Stomach (tissue), 9 donors: ENCODE measurements around the gene COL4A2. TPM values are rescaled to one million over a fixed set of nuclear protein-coding genes. Genes with fewer than 3 reads are reported as not detected.

ENCODE experiments used
- DNase-seq, 2 donors: peaks; one replicate each; pipeline versions ENCODE4 v3.0.0 to v3.0.0-alpha.2; 2013 to 2019
- H3K27ac ChIP-seq, 5 donors: fragments of 200-600 bp in 4 of 5; sonication (generic) in 4 of 5; one replicate each; pipeline ENCODE4 v1.5.1; 2013 to 2019; ENCODE audit warnings: mild to moderate bottlenecking in 1 of 5, moderate library complexity in 1 of 5
- H3K27me3 ChIP-seq, 3 donors: fragments of 200-600 bp; sonication (generic); one replicate each; pipeline ENCODE4 v1.5.1; 2017 to 2019; ENCODE audit warnings: mixed run types in 1 of 3
- H3K36me3 ChIP-seq, 4 donors: fragments of 200-600 bp; sonication (generic); 1 replicate in 3 of 4; 2 replicates in 1 of 4; pipeline ENCODE4 v1.5.1; 2016 to 2019
- H3K4me1 ChIP-seq, 4 donors: fragments of 200-600 bp; sonication (generic); one replicate each; pipeline ENCODE4 v1.5.1; 2016 to 2019
- H3K4me3 ChIP-seq, 4 donors: fragments of 200-600 bp; sonication (generic) in 3 of 4; one replicate each; pipeline ENCODE4 v1.5.1; 2016 to 2019; ENCODE audit warnings: mild to moderate bottlenecking in 1 of 4
- H3K9me3 ChIP-seq, 4 donors: fragments of 200-600 bp; sonication (generic); one replicate each; pipeline ENCODE4 v1.5.1; 2016 to 2019
- CTCF ChIP-seq, 7 experiments: fragments of 450-650 bp in 4 of 7; fragments of 200-600 bp in 3 of 7; sonication (generic) in 3 of 7; IDR thresholded peaks; one replicate each; pipeline ENCODE4 v1.5.1; 2016 to 2019; ENCODE audit warnings: antibody characterized with exemption in 7 of 7, control low read depth in 2 of 7, mild to moderate bottlenecking in 1 of 7
- EP300 ChIP-seq: sonication (generic); formaldehyde crosslinking; IDR thresholded peaks from one replicate; pipeline ENCODE4 v1.6.1; 2017; ENCODE audit warnings: antibody characterized with exemption
- POLR2A ChIP-seq, 4 donors: fragments of 450-650 bp; IDR thresholded peaks; one replicate each; pipeline ENCODE4 v1.6.1; 2016; ENCODE audit warnings: antibody characterized with exemption in 4 of 4, control low read depth in 2 of 4, mild to moderate bottlenecking in 1 of 4, moderate library complexity in 1 of 4
- POLR2AphosphoS5 ChIP-seq, 3 donors: sonication (generic); formaldehyde crosslinking; IDR thresholded peaks; one replicate each; pipeline ENCODE4 v1.6.1; 2016; ENCODE audit warnings: antibody characterized with exemption in 3 of 3
- WGBS, 5 donors: extraction: QIAGEN DNeasy Blood & Tissue Kit in 3 of 5; methylation state at CpG; one replicate each; pipeline versions ENCODE4 v1.1.5 to v1.1.7; 2013 to 2018; 5-methylcytosine and 5-hydroxymethylcytosine counted together
- intact Hi-C: fragments of 100-400 bp; cut with DNase I; formaldehyde crosslinking; loops from one replicate; pipeline ENCODE4 v1.15.1; 2023; ENCODE audit warnings: low total_unique reads
- polyA plus RNA-seq, 3 donors: library from polyadenylated mRNA; stranded (reverse); fragments of 200-250 nt; gene quantifications; one replicate each; pipeline ENCODE4 v1.2.3, GENCODE V29; 2013
- total RNA-seq, 5 donors: library from RNA; depleted of rRNA; stranded (reverse); fragments of >200 nt; gene quantifications; one replicate each; pipeline versions ENCODE4 v1.1.0 to v1.2.3, GENCODE V29; 2014 to 2016
- donor health status: healthy with polysubstance abuse.
- donor health status: Bipolar disorder and iron deficiency.
- donor health status: healthy.

Gene COL4A2
- total and polyA plus RNA-seq, 8 donors = 24.0 to 531 (median 214) TPM

GRCh38 chr13:110463156-110463555 is 156.1 kb downstream of the COL4A2 start:
- no peaks in the 10 kb centered on the region for H3K27me3 ChIP-seq
- H3K36me3 ChIP-seq = peaks cover 27 to 98% (median 87%) of the 10 kb centered on the region in 4 donors

GRCh38 chr13:110463871-110464510 is 156.9 kb downstream of the COL4A2 start:
- Histone ChIP-seq H3K36me3 (peaks cover 22 to 98% (median 87%) of the 10 kb centered on the region in 4 donors), H3K27ac (peak overlapping the region in 1 of 5 donors; percentile 30), H3K9me3 (no peaks in the 10 kb centered on the region), H3K4me1 (no peaks in the 10 kb centered on the region), H3K4me3 (no peak overlapping the region), H3K27me3 (no peaks in the 10 kb centered on the region)
- 58 to 79% (median 73%) methylated on average over 6 of the region's 6 CpGs for WGBS, 5 donors
- TF ChIP-seq EP300 (no peak), CTCF (IDR thresholded peaks at IDR 0.05) (no peak), POLR2AphosphoS5 (IDR thresholded peaks at IDR 0.05) (no peak), POLR2A (IDR thresholded peaks at IDR 0.05) (no peak)
- intact Hi-C loops = loop anchor here (10.0 kb wide), 1 partner anchor 121 kb away; no protein-coding TSS in a partner anchor
- DNase-seq = no peak

More at GRCh38 chr13:110463156-110463555, 156.1 kb downstream of the COL4A2 start:
- H3K4me1 ChIP-seq = no peaks in the 10 kb centered on the region
- no peak overlapping the region for H3K27ac ChIP-seq
- 56 to 89% (median 80%) methylated on average over 8 of the region's 8 CpGs for WGBS, 5 donors
- TF ChIP-seq EP300 (no peak), CTCF (IDR thresholded peaks at IDR 0.05) (no peak), POLR2A (IDR thresholded peaks at IDR 0.05) (no peak), POLR2AphosphoS5 (IDR thresholded peaks at IDR 0.05) (no peak)
- DNase-seq = no peak
- no peaks in the 10 kb centered on the region for H3K9me3 ChIP-seq
- no peak overlapping the region for H3K4me3 ChIP-seq
- intact Hi-C loops = loop anchor here (10.0 kb wide), 1 partner anchor 122 kb away; no protein-coding TSS in a partner anchor

GRCh38 chr13:110464556-110465333 is 157.7 kb downstream of the COL4A2 start:
- H3K36me3 ChIP-seq = peaks cover 19 to 98% (median 89%) of the 10 kb centered on the region in 4 donors
- intact Hi-C loops = loop anchor here (10.0 kb wide), 1 partner anchor 120 kb away; no protein-coding TSS in a partner anchor
- H3K4me1 ChIP-seq = no peaks in the 10 kb centered on the region
- DNase-seq = no peak
- H3K27me3 ChIP-seq = no peaks in the 10 kb centered on the region
- no peaks in the 10 kb centered on the region for H3K9me3 ChIP-seq
- H3K27ac ChIP-seq = peak overlapping the region in 1 of 5 donors; percentile 30
- H3K4me3 ChIP-seq = no peak overlapping the region
- TF ChIP-seq CTCF (IDR thresholded peaks at IDR 0.05) (no peak), EP300 (no peak), POLR2AphosphoS5 (IDR thresholded peaks at IDR 0.05) (no peak), POLR2A (IDR thresholded peaks at IDR 0.05) (no peak)
- 82 to 90% (median 88%) methylated on average over 22 of the region's 22 CpGs for WGBS, 5 donors

GRCh38 chr13:110465696-110466095 is 158.6 kb downstream of the COL4A2 start:
- no peak overlapping the region for H3K4me3 ChIP-seq
- TF ChIP-seq POLR2A (IDR thresholded peaks at IDR 0.05) (no peak), EP300 (no peak), POLR2AphosphoS5 (IDR thresholded peaks at IDR 0.05) (no peak), CTCF (IDR thresholded peaks at IDR 0.05) (no peak)
- peaks cover 24 to 100% (median 92%) of the 10 kb centered on the region in 4 donors for H3K36me3 ChIP-seq
- DNase-seq = no peak
- no peak overlapping the region for H3K27ac ChIP-seq
- H3K9me3 ChIP-seq = no peaks in the 10 kb centered on the region
- no peaks in the 10 kb centered on the region for H3K4me1 ChIP-seq
- WGBS, 5 donors = 64 to 86% (median 85%) methylated on average over 9 of the region's 9 CpGs
- no peaks in the 10 kb centered on the region for H3K27me3 ChIP-seq
- intact Hi-C loops = loop anchor here (10.0 kb wide), 1 partner anchor 119 kb away; no protein-coding TSS in a partner anchor
